GM21367 (cell line): ENCODE measurements around the gene SERF2.
"Not testable (repeated sequence)": the region's sequence is repeated elsewhere in the genome, so short reads cannot be mapped to it uniquely, and the experiment has no call there.

Experiments used
- ATAC-seq: cut with Tn5 transposase; IDR thresholded peaks from one replicate; pipeline ENCODE4 v1.9.1; 2021; ENCODE audit not compliant: unreplicated experiment

SERF2 gene

GRCh38 chr15:43792761-43793476 lies 799 bp downstream of the SERF2 start:
- ATAC-seq, result no peak

DNA sequence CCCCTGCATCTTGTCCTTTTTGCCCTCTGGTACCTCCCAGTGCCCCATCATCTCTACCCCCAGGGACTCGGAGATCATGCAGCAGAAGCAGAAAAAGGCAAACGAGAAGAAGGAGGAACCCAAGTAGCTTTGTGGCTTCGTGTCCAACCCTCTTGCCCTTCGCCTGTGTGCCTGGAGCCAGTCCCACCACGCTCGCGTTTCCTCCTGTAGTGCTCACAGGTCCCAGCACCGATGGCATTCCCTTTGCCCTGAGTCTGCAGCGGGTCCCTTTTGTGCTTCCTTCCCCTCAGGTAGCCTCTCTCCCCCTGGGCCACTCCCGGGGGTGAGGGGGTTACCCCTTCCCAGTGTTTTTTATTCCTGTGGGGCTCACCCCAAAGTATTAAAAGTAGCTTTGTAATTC lies 1.5 kb downstream of the SERF2 start:
- ATAC-seq, result no peak

GRCh38 chr15:43794269-43795037 lies 2.3 kb downstream of the SERF2 start:
- ATAC-seq, result no peak

- no peak for ATAC-seq
Measured at GRCh38 chr15:43795197-43795596, 3.1 kb downstream of the SERF2 start.

DNA sequence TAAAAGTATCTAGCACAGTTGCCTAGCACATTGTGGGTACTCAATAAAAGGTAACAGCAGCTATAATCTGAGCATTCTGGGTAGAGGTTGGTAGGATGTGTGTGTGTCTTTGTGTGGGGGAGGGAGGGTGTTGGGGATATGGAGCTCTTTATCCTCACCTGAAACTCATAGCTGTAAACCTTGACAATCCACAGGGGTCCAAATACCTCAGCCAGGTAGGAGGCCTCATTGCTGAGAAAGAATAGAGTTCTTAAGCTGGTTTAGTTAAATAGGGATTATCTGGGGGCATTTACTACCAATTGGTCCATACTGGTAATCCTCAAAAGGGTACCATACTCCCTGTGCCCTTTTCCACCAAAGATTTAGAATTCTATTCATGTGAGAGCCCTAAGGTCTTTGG lies 3.9 kb downstream of the SERF2 start:
- no peak for ATAC-seq

GRCh38 chr15:43796566-43796965 lies 4.4 kb downstream of the SERF2 start:
- ATAC-seq, result no peak

- no peak for ATAC-seq
Measured at GRCh38 chr15:43799209-43799944, 7.3 kb downstream of the SERF2 start.

DNA sequence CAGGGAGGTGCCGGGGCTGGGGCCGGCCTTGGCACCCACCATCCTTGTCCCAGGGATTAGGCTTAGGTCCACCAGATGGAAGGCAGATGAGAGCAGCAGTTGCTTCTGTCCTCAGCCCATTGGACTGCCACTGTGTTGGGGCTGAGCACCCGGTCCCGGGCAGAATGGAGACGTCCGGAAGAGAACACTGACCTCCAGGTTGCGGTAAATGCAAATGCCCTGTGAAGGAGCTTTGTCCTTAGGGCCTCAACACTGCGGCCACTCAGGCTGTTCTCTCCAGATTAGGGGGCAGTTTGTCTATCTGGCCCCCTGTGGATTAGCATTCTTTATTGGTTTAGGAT lies 7.8 kb downstream of the SERF2 start, which contains the start of gene SERINC4:
Gene SERINC4 (minus strand): TSS at position 276 of the 341 bp plus-strand sequence. CDS start 234 bp downstream, at position 42.
- ATAC-seq, result no peak

DNA sequence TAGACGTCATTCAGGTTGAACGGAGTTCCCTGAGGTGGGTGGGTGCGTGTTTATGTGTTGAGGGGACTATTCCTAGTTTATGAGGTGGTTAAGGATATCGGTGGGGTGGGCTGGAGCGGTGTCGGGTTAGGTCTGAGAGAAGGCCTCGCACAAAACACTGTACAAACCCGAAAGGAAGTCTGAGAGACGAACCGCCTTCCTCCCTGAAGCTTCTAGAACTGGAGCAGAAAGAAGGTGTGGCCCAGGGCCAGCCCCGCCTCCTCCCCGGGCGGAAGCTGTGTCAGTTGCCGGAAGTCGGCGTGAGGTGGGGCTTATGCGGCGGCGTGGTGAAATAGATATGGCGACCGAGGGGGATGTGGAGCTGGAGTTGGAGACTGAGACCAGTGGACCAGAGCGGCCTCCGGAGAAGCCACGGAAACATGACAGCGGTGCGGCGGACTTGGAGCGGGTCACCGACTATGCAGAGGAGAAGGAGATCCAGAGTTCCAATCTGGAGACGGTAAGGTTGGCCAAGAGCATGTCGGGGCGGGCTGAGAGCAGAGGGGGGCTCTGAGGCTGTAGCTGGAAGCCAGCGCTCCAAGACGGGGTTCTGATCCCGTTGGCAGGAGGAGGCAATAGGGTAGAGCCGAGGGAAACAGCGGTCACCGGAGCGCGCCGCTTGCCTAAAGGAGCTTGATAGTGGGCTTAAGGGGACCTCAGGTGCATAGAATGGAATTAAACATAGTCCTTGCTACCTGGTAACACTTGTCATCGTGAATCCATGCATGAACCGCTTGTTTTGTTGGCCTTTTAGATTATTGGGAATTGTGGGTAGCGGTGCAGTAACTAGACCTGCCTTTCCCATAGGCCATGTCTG lies 8.4 kb downstream of the SERF2 start, which contains the start of gene HYPK:
Gene HYPK (plus strand): TSS at position 314 of the 856 bp plus-strand sequence. CDS start 24 bp downstream, at position 338.
- ATAC-seq, result peak; percentile 69

DNA sequence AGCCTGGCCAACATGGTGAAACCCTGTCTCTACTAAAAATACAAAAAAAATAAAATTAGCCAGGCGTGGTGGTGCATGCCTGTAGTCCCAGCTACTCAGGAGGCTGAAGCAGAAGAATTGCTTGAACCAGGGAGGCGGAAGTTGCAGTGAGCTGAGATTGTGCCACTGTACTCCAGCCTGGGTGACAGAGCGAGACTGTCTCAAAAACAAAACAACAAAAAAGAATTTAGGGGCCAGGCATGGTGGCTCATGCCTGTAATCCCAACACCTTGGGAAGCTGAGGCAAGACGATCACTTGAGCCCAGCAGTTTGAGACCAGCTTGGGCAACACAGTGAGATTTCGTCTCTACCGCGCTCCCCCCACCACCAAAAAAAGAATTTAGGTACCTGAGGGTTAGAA lies 10.6 kb downstream of the SERF2 start:
- not testable (repeated sequence) for ATAC-seq

- ATAC-seq, result no peak
Measured at GRCh38 chr15:43808435-43808950, 16.4 kb downstream of the SERF2 start.

GRCh38 chr15:43808960-43809678 lies 17.0 kb downstream of the SERF2 start:
- ATAC-seq, result peak; percentile 53

GRCh38 chr15:43815064-43815463 lies 22.9 kb downstream of the SERF2 start:
- ATAC-seq, result not testable (repeated sequence)

DNA sequence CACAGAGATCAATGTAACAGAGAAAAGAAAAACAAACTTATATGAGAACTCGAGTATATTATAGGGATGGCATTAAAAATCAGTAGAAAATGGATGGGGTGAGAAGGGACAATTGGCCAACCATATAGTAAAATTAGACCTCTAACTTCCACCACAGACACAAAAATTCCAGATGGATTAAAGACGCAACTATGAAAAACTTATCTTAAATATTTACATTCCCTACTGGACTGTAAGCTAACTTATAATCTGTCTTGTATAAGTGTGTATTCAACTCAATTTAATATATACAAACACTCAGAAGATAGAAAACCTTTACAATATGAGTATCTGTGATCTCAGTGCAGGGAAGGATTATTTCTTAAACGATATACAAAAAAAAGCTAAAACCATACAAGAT lies 29.4 kb downstream of the SERF2 start:
- no peak for ATAC-seq

DNA sequence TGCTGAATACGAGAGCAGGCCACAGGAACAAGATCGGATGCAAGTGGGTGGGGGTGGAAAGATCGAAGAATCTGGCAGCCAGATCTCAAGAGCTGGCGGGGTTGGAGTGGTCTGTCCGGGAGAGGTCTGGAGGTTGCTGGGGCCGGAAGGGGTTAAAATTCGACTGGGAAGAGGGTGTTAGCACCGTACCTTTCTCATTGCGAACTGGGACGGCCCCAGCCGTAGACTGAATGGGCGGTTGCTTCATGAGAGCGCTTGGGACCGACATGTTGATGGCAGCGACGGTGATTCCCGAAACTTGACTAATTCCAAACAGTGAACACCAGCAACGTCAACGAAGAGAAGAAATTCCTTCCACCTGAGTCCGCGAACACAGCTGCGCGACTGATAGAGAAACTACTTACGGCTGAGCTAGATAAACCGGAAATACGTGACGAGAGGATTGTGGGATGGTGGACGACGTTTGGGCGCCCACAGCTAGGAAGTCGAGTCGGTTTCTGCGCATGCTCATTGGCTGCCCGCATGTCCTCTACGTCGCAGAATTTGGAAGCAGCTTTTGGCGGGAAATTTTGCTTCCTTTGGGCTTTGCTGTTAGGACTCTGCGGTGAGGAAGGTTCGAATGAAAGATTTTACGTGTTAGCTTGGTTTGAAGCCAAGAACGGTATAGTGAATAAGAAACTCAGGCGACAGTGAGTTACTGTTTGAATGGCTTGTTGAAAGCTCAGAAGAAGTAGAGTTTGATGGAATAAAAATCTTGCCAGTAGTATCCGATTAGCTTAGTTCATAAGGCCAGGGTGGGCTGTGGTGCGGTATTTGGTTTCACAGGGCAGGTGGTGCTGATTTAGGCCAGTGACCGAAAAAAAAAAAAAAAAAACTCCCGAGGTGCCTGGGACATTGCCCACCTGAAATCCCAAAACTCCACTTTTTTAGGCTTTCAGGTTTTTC lies 32.5 kb downstream of the SERF2 start, which contains the start of gene MFAP1:
Gene MFAP1 (minus strand): TSS at position 389 of the 945 bp plus-strand sequence. CDS start 121 bp downstream, at position 268.
- ATAC-seq, result peak; percentile 57

DNA sequence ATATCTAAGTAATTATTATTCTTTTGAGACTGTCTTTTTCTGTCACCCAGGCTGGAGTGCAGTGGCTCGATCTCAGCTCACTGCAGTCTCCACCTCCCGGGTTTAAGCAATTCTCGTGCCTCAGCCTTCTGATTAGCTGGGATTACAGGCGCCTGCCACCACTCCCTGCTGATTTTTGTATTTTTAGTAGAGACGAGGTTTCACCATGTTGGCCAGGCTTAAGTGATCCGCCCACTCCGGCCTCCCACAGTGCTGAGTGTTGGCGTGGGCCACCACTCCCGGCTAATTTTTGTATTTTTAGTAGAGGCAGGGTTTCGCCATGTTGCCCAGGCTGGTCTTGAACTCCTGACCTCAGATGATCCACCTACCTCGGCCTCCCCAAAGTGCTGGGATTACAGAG lies 33.2 kb downstream of the SERF2 start:
- not testable (repeated sequence) for ATAC-seq

DNA sequence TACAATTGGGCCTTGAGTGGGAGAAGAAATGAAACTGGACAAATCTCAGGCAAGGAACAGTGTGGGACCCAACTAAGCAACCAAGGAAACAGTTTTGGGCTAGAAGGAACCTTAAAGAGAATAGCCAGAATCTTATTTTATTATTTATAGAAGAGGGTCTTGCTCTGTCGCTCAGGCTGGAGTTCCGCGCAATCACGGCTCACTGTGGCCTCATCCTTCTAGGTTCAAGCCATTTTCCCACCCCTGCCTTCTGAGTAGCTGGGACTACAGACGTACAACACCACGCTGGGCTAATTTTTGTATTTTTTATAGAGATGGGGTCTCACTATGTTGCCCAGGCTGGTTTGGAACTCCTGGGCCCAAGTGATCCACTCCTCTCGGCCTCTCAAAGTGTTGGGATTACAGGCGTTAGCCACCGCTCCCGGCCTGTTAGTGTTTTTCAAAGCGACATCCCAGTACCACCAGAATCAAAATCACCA lies 33.9 kb downstream of the SERF2 start:
- no peak for ATAC-seq
